ENCODE measurements around the gene SLC39A9. TPM values are rescaled to one million over a fixed set of nuclear protein-coding genes. Genes with fewer than 3 reads are reported as not detected.

SLC39A9 gene
- total RNA-seq, 4 donors from 2014 or later: 40.2 to 77.7 (median 68.6) TPM

DNA sequence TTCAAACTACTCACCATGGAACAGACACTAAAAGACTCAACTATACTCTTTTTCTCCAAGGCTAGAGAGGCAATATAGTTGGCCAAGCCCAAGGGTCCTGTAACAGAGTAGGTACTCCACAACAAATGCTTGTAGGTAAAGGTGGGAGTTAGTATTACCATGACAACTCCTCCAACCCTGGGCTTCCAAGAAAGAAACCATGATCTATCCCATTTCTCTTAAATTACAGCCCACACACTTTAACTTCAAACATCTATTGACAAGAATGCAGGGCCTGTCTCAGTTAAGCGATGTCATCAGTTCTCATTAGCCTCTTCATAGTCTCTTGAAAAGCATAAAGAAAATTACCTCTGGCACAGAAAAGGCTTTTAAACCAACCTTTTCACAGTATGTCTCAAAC, 25.4 kb upstream of the SLC39A9 start:
- H3K27ac ChIP-seq: no peak overlapping the region
- no peak for DNase-seq
- peaks cover 0 to 3% (median 0%) of the 10 kb centered on the region in 3 donors for H3K9me3 ChIP-seq
- H3K36me3 ChIP-seq: peaks cover 0 to 40% (median 0%) of the 10 kb centered on the region in 3 donors
- no peak overlapping the region for H3K4me3 ChIP-seq
- intact Hi-C loops (cut with DNase I): no loop called here
- TF ChIP-seq POLR2A (IDR thresholded peaks at IDR 0.05) (no peak), CTCF (IDR thresholded peaks at IDR 0.05) (no peak)
- H3K27me3 ChIP-seq: no peaks in the 10 kb centered on the region
- 0 to 95% methylated on average over 1 of the region's 1 CpG for WGBS, 2 donors
- H3K4me1 ChIP-seq: no peaks in the 10 kb centered on the region

- Histone ChIP-seq H3K27me3 (no peaks in the 10 kb centered on the region), H3K4me1 (peaks cover 0 to 7% (median 0%) of the 10 kb centered on the region in 3 donors), H3K9me3 (peaks cover 0 to 3% (median 0%) of the 10 kb centered on the region in 3 donors), H3K4me3 (no peak overlapping the region), H3K36me3 (peaks cover 0 to 49% (median 0%) of the 10 kb centered on the region in 3 donors), H3K27ac (no peak overlapping the region)
- DNase-seq: no peak
- TF ChIP-seq POLR2A (IDR thresholded peaks at IDR 0.05) (no peak), CTCF (IDR thresholded peaks at IDR 0.05) (no peak)
- intact Hi-C loops (cut with DNase I): no loop called here
Observed at GRCh38 chr14:69374235-69374634, 24.3 kb upstream of the SLC39A9 start.

GRCh38 chr14:69375182-69375581, 23.3 kb upstream of the SLC39A9 start:
- WGBS, 2 donors: 79 to 94% methylated on average over 3 of the region's 3 CpGs
- H3K4me1 ChIP-seq: peaks cover 0 to 7% (median 0%) of the 10 kb centered on the region in 3 donors
- no peaks in the 10 kb centered on the region for H3K27me3 ChIP-seq
- TF ChIP-seq POLR2A (IDR thresholded peaks at IDR 0.05): no peak
- TF ChIP-seq CTCF (IDR thresholded peaks at IDR 0.05): no peak
- H3K36me3 ChIP-seq: peaks cover 0 to 59% (median 0%) of the 10 kb centered on the region in 3 donors
- H3K4me3 ChIP-seq: no peak overlapping the region
- H3K27ac ChIP-seq: no peak overlapping the region
- DNase-seq: no peak
- intact Hi-C loops (cut with DNase I): no loop called here
- H3K9me3 ChIP-seq: peaks cover 0 to 3% (median 0%) of the 10 kb centered on the region in 3 donors

DNA sequence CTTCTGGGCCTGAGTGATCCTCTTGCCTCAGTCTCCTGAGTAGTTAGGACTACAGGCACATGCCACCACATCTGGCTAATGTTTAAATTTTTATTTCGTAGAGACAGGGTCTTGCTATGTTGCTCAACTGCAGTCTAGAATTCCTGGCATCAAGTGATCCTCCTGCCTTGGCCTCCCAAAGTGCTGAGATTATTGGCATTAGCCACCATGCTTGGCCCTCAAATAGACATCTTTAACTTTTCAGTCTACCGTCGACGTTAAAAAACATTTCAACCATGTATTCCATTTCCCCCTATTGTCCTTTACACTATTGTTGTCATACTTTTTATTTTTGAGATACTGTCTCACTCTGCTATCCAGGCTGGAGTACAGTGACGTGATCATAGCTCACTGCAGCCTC, 22.8 kb upstream of the SLC39A9 start:
- no peak for TF ChIP-seq CTCF (IDR thresholded peaks at IDR 0.05)
- no peak for TF ChIP-seq POLR2A (IDR thresholded peaks at IDR 0.05)
- H3K4me3 ChIP-seq: no peak overlapping the region
- H3K4me1 ChIP-seq: peaks cover 0 to 7% (median 0%) of the 10 kb centered on the region in 3 donors
- H3K27ac ChIP-seq: no peak overlapping the region
- intact Hi-C loops (cut with DNase I): no loop called here
- peaks cover 0 to 3% (median 0%) of the 10 kb centered on the region in 3 donors for H3K9me3 ChIP-seq
- DNase-seq: no peak
- WGBS, 2 donors: 93 to 97% methylated on average over 5 of the region's 5 CpGs
- no peaks in the 10 kb centered on the region for H3K27me3 ChIP-seq
- H3K36me3 ChIP-seq: peaks cover 0 to 64% (median 0%) of the 10 kb centered on the region in 3 donors

DNA sequence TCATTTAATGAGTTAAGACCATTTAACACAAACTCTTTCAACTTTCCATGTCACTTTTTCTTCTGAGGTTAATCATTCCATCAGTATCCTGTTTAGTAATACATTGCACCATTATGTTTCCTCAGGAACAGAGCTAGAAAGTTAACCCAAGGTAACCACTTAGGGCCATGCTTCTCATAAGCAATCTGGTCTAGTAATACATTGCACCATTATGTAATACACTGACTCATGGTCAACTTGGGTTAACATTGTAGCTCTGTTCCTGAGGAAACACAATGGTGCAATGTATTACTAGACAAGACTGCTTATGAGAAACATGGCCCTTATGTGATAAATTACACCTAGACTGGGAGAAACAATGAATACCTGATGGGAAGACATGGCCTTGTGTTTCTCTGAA, 22.1 kb upstream of the SLC39A9 start:
- peaks cover 0 to 71% (median 0%) of the 10 kb centered on the region in 3 donors for H3K36me3 ChIP-seq
- no peak for TF ChIP-seq POLR2A (IDR thresholded peaks at IDR 0.05)
- H3K4me1 ChIP-seq: peaks cover 0 to 7% (median 0%) of the 10 kb centered on the region in 3 donors
- no peak overlapping the region for H3K4me3 ChIP-seq
- H3K9me3 ChIP-seq: peaks cover 0 to 3% (median 0%) of the 10 kb centered on the region in 3 donors
- no peak for DNase-seq
- intact Hi-C loops (cut with DNase I): no loop called here
- H3K27ac ChIP-seq: no peak overlapping the region
- H3K27me3 ChIP-seq: no peaks in the 10 kb centered on the region

GRCh38 chr14:69378274-69378673, 20.2 kb upstream of the SLC39A9 start:
- no peak overlapping the region for H3K4me3 ChIP-seq
- 78 to 81% methylated on average over 2 of the region's 2 CpGs for WGBS, 2 donors
- peaks cover 0 to 3% (median 0%) of the 10 kb centered on the region in 3 donors for H3K9me3 ChIP-seq
- H3K36me3 ChIP-seq: peaks cover 0 to 80% (median 0%) of the 10 kb centered on the region in 3 donors
- peaks cover 0 to 7% (median 0%) of the 10 kb centered on the region in 3 donors for H3K4me1 ChIP-seq
- intact Hi-C loops (cut with DNase I): no loop called here
- TF ChIP-seq CTCF (IDR thresholded peaks at IDR 0.05): no peak
- TF ChIP-seq POLR2A (IDR thresholded peaks at IDR 0.05): no peak
- H3K27ac ChIP-seq: no peak overlapping the region
- no peaks in the 10 kb centered on the region for H3K27me3 ChIP-seq
- no peak for DNase-seq

Measured in esophagus squamous epithelium (tissue), 5 donors.